NT2/D1 (cell line): Measurements from ENCODE around the gene SPPL3.

Experiments
- DNase-seq: peaks from one replicate; pipeline ENCODE4 v3.0.0-alpha.2; 2011; ENCODE audit warnings: low read depth, low spot score
- H3K27me3 ChIP-seq: 2 replicates; pipeline ENCODE4 v1.6.0; 2011; ENCODE audit warnings: mild to moderate bottlenecking; ENCODE audit not compliant: insufficient read length, insufficient read depth
- H3K36me3 ChIP-seq: 2 replicates; pipeline ENCODE4 v1.6.1; 2011; ENCODE audit warnings: mild to moderate bottlenecking, low read length, mixed read lengths; ENCODE audit not compliant: insufficient read depth, insufficient read length
- H3K4me1 ChIP-seq: 2 replicates; pipeline ENCODE4 v1.5.1; 2011; ENCODE audit not compliant: insufficient read depth, insufficient read length
- H3K4me3 ChIP-seq: 2 replicates; pipeline ENCODE4 v1.5.1; 2011; ENCODE audit warnings: low read depth; ENCODE audit not compliant: insufficient read length
- H3K9ac ChIP-seq: 2 replicates; pipeline ENCODE4 v1.6.0; 2011; ENCODE audit warnings: low read depth; ENCODE audit not compliant: insufficient read length
- H3K9me3 ChIP-seq: 2 replicates; pipeline ENCODE4 v1.5.1; 2011; ENCODE audit warnings: mild to moderate bottlenecking, low read length; ENCODE audit not compliant: insufficient read depth
- SUZ12 ChIP-seq: IDR thresholded peaks from 2 replicates; pipeline ENCODE4 v1.6.1; 2011; ENCODE audit not compliant: insufficient read length, insufficient read depth; ENCODE audit errors: extremely low read depth
- YY1 ChIP-seq: IDR thresholded peaks from 2 replicates; pipeline ENCODE4 v1.6.1; 2011; ENCODE audit not compliant: insufficient read length, insufficient read depth
- ZNF274 ChIP-seq: IDR thresholded peaks from 2 replicates; pipeline ENCODE4 v1.6.1; 2011; ENCODE audit warnings: mild to moderate bottlenecking, low read depth, low read length

SPPL3 gene

GRCh38 chr12:120718055-120718454 lies 186.1 kb downstream of the SPPL3 start:
- TF ChIP-seq ZNF274, result no peak
- no peak for TF ChIP-seq YY1
- no peaks in the 10 kb centered on the region for H3K4me1 ChIP-seq
- no peak overlapping the region for H3K4me3 ChIP-seq
- no peaks in the 10 kb centered on the region for H3K9me3 ChIP-seq
- H3K9ac ChIP-seq, result no peak overlapping the region
- H3K36me3 ChIP-seq, result peaks cover 95% of the 10 kb centered on the region
- DNase-seq, result no peak
- H3K27me3 ChIP-seq, result no peaks in the 10 kb centered on the region

GRCh38 chr12:120713861-120714482 lies 190.2 kb downstream of the SPPL3 start:
- H3K36me3 ChIP-seq, result peaks cover 71% of the 10 kb centered on the region
- H3K9ac ChIP-seq, result no peak overlapping the region
- H3K4me3 ChIP-seq, result no peak overlapping the region
- peak; percentile 80 for DNase-seq
- H3K27me3 ChIP-seq, result no peaks in the 10 kb centered on the region
- H3K9me3 ChIP-seq, result no peaks in the 10 kb centered on the region
- peaks cover 5% of the 10 kb centered on the region for H3K4me1 ChIP-seq
- no peak for TF ChIP-seq SUZ12
- no peak for TF ChIP-seq YY1
- TF ChIP-seq ZNF274, result no peak

GRCh38 chr12:120712610-120713009 lies 191.5 kb downstream of the SPPL3 start:
- no peak overlapping the region for H3K4me3 ChIP-seq
- no peaks in the 10 kb centered on the region for H3K9me3 ChIP-seq
- H3K9ac ChIP-seq, result no peak overlapping the region
- peaks cover 59% of the 10 kb centered on the region for H3K36me3 ChIP-seq
- TF ChIP-seq SUZ12 (no peak), ZNF274 (no peak), YY1 (no peak)
- DNase-seq, result no peak
- no peaks in the 10 kb centered on the region for H3K27me3 ChIP-seq
- peaks cover 5% of the 10 kb centered on the region for H3K4me1 ChIP-seq
